A673 (cell line): ENCODE data around the gene MYOF. TPM values are rescaled to one million over a fixed set of nuclear protein-coding genes. Genes with fewer than 3 reads are reported as not detected.

Experiments used
- BruUV-seq: library from RNA; stranded (reverse); fragments of 400-500 nt; replicated peaks from 2 replicates; lab custom pipeline; 2021; lab: Mats Ljungman, UMichigan
- CTCF ChIA-PET: fragments of 300-600 bp; sonication (Branson Sonifier 250); formaldehyde crosslinking; loops from one replicate; lab custom pipeline; 2022; ENCODE audit warnings: antibody characterized with exemption; lab: Charles Lee
- POLR2A ChIA-PET: fragments of 300-600 bp; sonication (Branson Sonifier 250); formaldehyde crosslinking; loops from one replicate; lab custom pipeline; 2022; ENCODE audit warnings: antibody characterized with exemption; ENCODE audit not compliant: low non-redundant PET; lab: Charles Lee
- DNase-seq: peaks from one replicate; pipeline ENCODE4 v3.0.0-alpha.2; 2015; ENCODE audit warnings: low spot score
- H3K27ac ChIP-seq: fragments of 200-600 bp; sonication (generic); 2 replicates; pipeline ENCODE4 v1.5.1; 2016; ENCODE audit warnings: mixed run types, low read depth, mild to moderate bottlenecking, mixed read lengths, antibody characterized with exemption, low read length; ENCODE audit not compliant: poor library complexity, severe bottlenecking
- H3K27me3 ChIP-seq: fragments of 200-600 bp; sonication (generic); replicated peaks from 2 replicates; pipeline ENCODE4 v1.6.1; 2017; ENCODE audit warnings: mixed run types, low read depth, mild to moderate bottlenecking, mixed read lengths, antibody characterized with exemption, low read length; ENCODE audit not compliant: insufficient read depth, poor library complexity
- H3K36me3 ChIP-seq: fragments of 200-600 bp; sonication (generic); 2 replicates; pipeline ENCODE4 v1.6.1; 2016; ENCODE audit warnings: mixed run types, mild to moderate bottlenecking, mixed read lengths, antibody characterized with exemption, low read length; ENCODE audit not compliant: insufficient read depth, poor library complexity, severe bottlenecking
- H3K4me1 ChIP-seq: fragments of 200-600 bp; sonication (generic); 2 replicates; pipeline ENCODE4 v1.6.1; 2017; ENCODE audit warnings: mixed run types, mild to moderate bottlenecking, mixed read lengths, antibody characterized with exemption, low read length; ENCODE audit not compliant: insufficient read depth, poor library complexity, severe bottlenecking
- H3K4me3 ChIP-seq: fragments of 200-600 bp; sonication (generic); 2 replicates; pipeline ENCODE4 v1.5.1; 2016; ENCODE audit warnings: low read depth, mixed run types, mild to moderate bottlenecking, mixed read lengths, low read length; ENCODE audit not compliant: poor library complexity, severe bottlenecking
- H3K9me3 ChIP-seq: fragments of 200-600 bp; sonication (generic); 2 replicates; pipeline ENCODE4 v1.6.1; 2016; ENCODE audit warnings: mixed run types, low read depth, mild to moderate bottlenecking, mixed read lengths, antibody characterized with exemption, low read length; ENCODE audit not compliant: poor library complexity, severe bottlenecking
- CTCF ChIP-seq: fragments of 300-800, 200-600 bp; sonication (generic); conservative IDR thresholded peaks from 2 replicates; pipeline ENCODE4 v1.5.1; 2017; ENCODE audit warnings: low read depth, mild to moderate bottlenecking, antibody characterized with exemption, low read length, moderate library complexity, mixed read lengths
- EZH2 ChIP-seq: fragments of 200-600 bp; sonication (generic); IDR thresholded peaks from 2 replicates; pipeline ENCODE4 v1.6.1; 2017; ENCODE audit warnings: borderline replicate concordance, low read depth, mild to moderate bottlenecking, mixed read lengths, antibody characterized with exemption, low read length; ENCODE audit not compliant: poor library complexity, severe bottlenecking
- intact Hi-C: fragments of 100-400 bp; cut with micrococcal nuclease; formaldehyde crosslinking; loops from one replicate; pipeline ENCODE4 v1.10.0; 2022; ENCODE audit not compliant: unreplicated experiment
- total RNA-seq: library from RNA; stranded (reverse); gene quantifications from 2 replicates; pipeline ENCODE4 v1.2.3, GENCODE V29; 2021

MYOF gene
- total RNA-seq, 1 experiment from 2014 or later, result 24.2 TPM

GRCh38 chr10:93271347-93271746, 210.8 kb downstream of the MYOF start:
- intact Hi-C loops, result no loop called here
- no TSS peak for BruUV-seq
- Histone ChIP-seq H3K36me3 (no peaks in the 10 kb centered on the region), H3K27me3 (no peaks in the 10 kb centered on the region), H3K4me1 (no peaks in the 10 kb centered on the region), H3K9me3 (no peaks in the 10 kb centered on the region), H3K27ac (no peak overlapping the region), H3K4me3 (no peak overlapping the region)
- CTCF ChIA-PET, result no interaction called here
- POLR2A ChIA-PET, result no interaction called here
- TF ChIP-seq EZH2 (no peak), CTCF (no peak)
- DNase-seq, result no peak

- DNase-seq, result no peak
Observed at GRCh38 chr10:93269281-93269680, 212.9 kb downstream of the MYOF start.

GRCh38 chr10:93268021-93268420, 214.1 kb downstream of the MYOF start:
- DNase-seq, result no peak
- TF ChIP-seq EZH2 (no peak), CTCF (no peak)
- CTCF ChIA-PET, result no interaction called here
- Histone ChIP-seq H3K27ac (no peak overlapping the region), H3K4me1 (no peaks in the 10 kb centered on the region), H3K4me3 (no peak overlapping the region), H3K27me3 (no peaks in the 10 kb centered on the region), H3K9me3 (no peaks in the 10 kb centered on the region), H3K36me3 (no peaks in the 10 kb centered on the region)
- intact Hi-C loops, result no loop called here
- POLR2A ChIA-PET, result no interaction called here
- BruUV-seq, result no TSS peak

More at GRCh38 chr10:93269281-93269680, 212.9 kb downstream of the MYOF start:
- TF ChIP-seq EZH2, result no peak
- TF ChIP-seq CTCF, result no peak
- BruUV-seq, result no TSS peak
- H3K4me3 ChIP-seq, result no peak overlapping the region
- H3K27me3 ChIP-seq, result no peaks in the 10 kb centered on the region
- H3K27ac ChIP-seq, result no peak overlapping the region
- intact Hi-C loops, result no loop called here
- H3K9me3 ChIP-seq, result no peaks in the 10 kb centered on the region
- no peaks in the 10 kb centered on the region for H3K4me1 ChIP-seq
- ChIA-PET POLR2A (no interaction called here), CTCF (no interaction called here)
- no peaks in the 10 kb centered on the region for H3K36me3 ChIP-seq
